HCT116 (cell line): ENCODE data around the gene WT1. TPM values are rescaled to one million over a fixed set of nuclear protein-coding genes. Genes with fewer than 3 reads are reported as not detected.

ENCODE experiments used
- ATAC-seq: fragments of 200-7000 bp; cut with Tn5 transposase; 2 replicates; pipeline ENCODE4 v1.9.1; 2020; ENCODE audit warnings: mild to moderate bottlenecking, moderate library complexity
- BruUV-seq: library from RNA; stranded (reverse); fragments of 400-500 nt; replicated peaks from 2 replicates; lab custom pipeline; 2021; lab: Mats Ljungman, UMichigan
- CTCF ChIA-PET: fragments of 300-600 bp; sonication (Branson Sonifier 250); formaldehyde crosslinking; loops from one replicate; lab custom pipeline; 2021; ENCODE audit warnings: antibody characterized with exemption; lab: Charles Lee
- POLR2A ChIA-PET: fragments of 300-600, 350-600 bp; sonication (Branson Sonifier 250); formaldehyde crosslinking; loops from one replicate; lab custom pipeline; 2021; ENCODE audit warnings: antibody characterized with exemption; lab: Charles Lee
- RAD21 ChIA-PET, 2 experiments: fragments of 300-600 bp; sonication (Branson Sonifier 250); formaldehyde crosslinking; loops; one replicate each; lab custom pipeline; 2023; ENCODE audit warnings: low total read pairs in 2 of 2; ENCODE audit not compliant: uncharacterized antibody in 2 of 2, unreplicated experiment in 2 of 2, low non-redundant PET in 1 of 2; lab: Charles Lee
- DNase-seq: peaks from one replicate; pipeline ENCODE4 v3.0.0-alpha.2; 2010; ENCODE audit warnings: low read depth, low spot score
- H2AFZ ChIP-seq: fragments of 200-600 bp; shearing (Covaris generic), sonication (generic); 2 replicates; pipeline ENCODE4 v1.6.1; 2017; ENCODE audit warnings: low read depth, mixed run types, mixed read lengths, antibody characterized with exemption, low read length; ENCODE audit not compliant: poor library complexity, severe bottlenecking
- H3K27ac ChIP-seq: 2 replicates; pipeline ENCODE4 v1.5.1; 2012; ENCODE audit warnings: low read depth, low read length
- H3K27me3 ChIP-seq: fragments of 200-600 bp; sonication (generic); 2 replicates; pipeline ENCODE4 v1.6.1; 2016; ENCODE audit warnings: mixed run types, low read length, mixed read lengths; ENCODE audit not compliant: insufficient read depth
- H3K36me3 ChIP-seq, 2 experiments: fragments of 200-500 bp in 1 of 2; fragments of 200-600 bp in 1 of 2; sonication (Bioruptor generic) in 1 of 2; sonication (generic) in 1 of 2; 2 replicates each; pipeline versions ENCODE4 v1.5.1 to v1.6.1; 2014 to 2016; ENCODE audit warnings: low read length in 2 of 2, inconsistent platforms in 1 of 2, mixed read lengths in 1 of 2, mixed run types in 1 of 2; ENCODE audit not compliant: insufficient read depth in 2 of 2, control insufficient read depth in 1 of 2
- H3K4me1 ChIP-seq, 2 experiments: fragments of 200-600 bp in 1 of 2; sonication (generic) in 1 of 2; 2 replicates each; pipeline versions ENCODE4 v1.5.1 to v1.6.1; 2012 to 2017; ENCODE audit warnings: low read length in 2 of 2, inconsistent platforms in 1 of 2, mild to moderate bottlenecking in 1 of 2, mixed read lengths in 1 of 2, mixed run types in 1 of 2, moderate library complexity in 1 of 2; ENCODE audit not compliant: insufficient read depth in 2 of 2, control insufficient read depth in 1 of 2
- H3K4me2 ChIP-seq: fragments of 200-600 bp; sonication (generic); 2 replicates; pipeline ENCODE4 v1.6.1; 2017; ENCODE audit warnings: mixed run types, low read length, mixed read lengths
- H3K4me3 ChIP-seq, 2 experiments: fragments of 200-600 bp in 1 of 2; sonication (generic) in 1 of 2; replicated peaks in 1 of 2; 2 replicates each; pipeline ENCODE4 v1.5.1; 2011 to 2016; ENCODE audit warnings: low read length in 2 of 2, control low read depth in 1 of 2, low read depth in 1 of 2, mild to moderate bottlenecking in 1 of 2, mixed read lengths in 1 of 2, mixed run types in 1 of 2
- H3K79me2 ChIP-seq: fragments of 200-600 bp; sonication (generic); 2 replicates; pipeline ENCODE4 v1.6.1; 2017; ENCODE audit warnings: mild to moderate bottlenecking, mixed run types, low read length, moderate library complexity, mixed read lengths; ENCODE audit not compliant: insufficient read depth
- H3K9ac ChIP-seq: fragments of 200-600 bp; sonication (generic); 2 replicates; pipeline ENCODE4 v1.6.1; 2016; ENCODE audit warnings: low read length, mixed read lengths
- H3K9me2 ChIP-seq: fragments of 200-600 bp; sonication (generic), shearing (Covaris generic); 2 replicates; pipeline ENCODE4 v1.6.1; 2017; ENCODE audit warnings: mixed run types, mild to moderate bottlenecking, moderate library complexity; ENCODE audit not compliant: insufficient read depth
- H3K9me3 ChIP-seq, 2 experiments: fragments of 200-500 bp in 1 of 2; fragments of 200-600 bp in 1 of 2; sonication (Bioruptor generic) in 1 of 2; sonication (generic) in 1 of 2; 2 replicates each; pipeline ENCODE4 v1.6.1; 2014 to 2017; ENCODE audit warnings: low read length in 2 of 2, mixed read lengths in 2 of 2, inconsistent platforms in 1 of 2, low read depth in 1 of 2, mild to moderate bottlenecking in 1 of 2, mixed run types in 1 of 2, moderate library complexity in 1 of 2; ENCODE audit not compliant: control insufficient read depth in 1 of 2, insufficient read depth in 1 of 2
- H4K20me1 ChIP-seq: fragments of 200-600 bp; sonication (generic), shearing (Covaris generic); 2 replicates; pipeline ENCODE4 v1.6.1; 2017; ENCODE audit warnings: mixed run types, mild to moderate bottlenecking, moderate library complexity; ENCODE audit not compliant: insufficient read depth
- ATF3 ChIP-seq: IDR thresholded peaks from 2 replicates; pipeline ENCODE4 v1.6.1; 2012
- CBX3 ChIP-seq: IDR thresholded peaks from 2 replicates; pipeline ENCODE4 v1.6.1; 2012; ENCODE audit warnings: low read depth
- CEBPB ChIP-seq: IDR thresholded peaks from 2 replicates; pipeline ENCODE4 v1.6.1; 2012; ENCODE audit warnings: low read depth
- CTCF ChIP-seq, 3 experiments: fragments of 200-600 bp in 1 of 3; sonication (generic) in 1 of 3; IDR thresholded peaks in 2 of 3; conservative IDR thresholded peaks in 1 of 3; 2 replicates each; pipeline ENCODE4 v1.5.1; 2012 to 2017; ENCODE audit warnings: low read depth in 2 of 3, low read length in 2 of 3, antibody characterized with exemption in 1 of 3, borderline replicate concordance in 1 of 3, control low read depth in 1 of 3, mild to moderate bottlenecking in 1 of 3, mixed read lengths in 1 of 3, mixed run types in 1 of 3, moderate library complexity in 1 of 3; ENCODE audit not compliant: insufficient read depth in 1 of 3
- EZH2 ChIP-seq: fragments of 200-600 bp; sonication (generic); IDR thresholded peaks from 2 replicates; pipeline ENCODE4 v1.6.1; 2017; ENCODE audit warnings: antibody characterized with exemption, mixed run types
- EZH2phosphoT487 ChIP-seq: fragments of 200-600 bp; IDR thresholded peaks from 2 replicates; pipeline ENCODE4 v1.6.1; 2018; ENCODE audit warnings: antibody characterized with exemption, borderline replicate concordance
- RAD21 ChIP-seq: IDR thresholded peaks from 2 replicates; pipeline ENCODE4 v1.6.1; 2012; ENCODE audit warnings: low read depth, mild to moderate bottlenecking
- SIN3A ChIP-seq: IDR thresholded peaks from 2 replicates; pipeline ENCODE4 v1.6.1; 2012; ENCODE audit warnings: low read depth
- SP1 ChIP-seq: IDR thresholded peaks from 2 replicates; pipeline ENCODE4 v1.6.1; 2012; ENCODE audit warnings: low read depth
- YY1 ChIP-seq: IDR thresholded peaks from 2 replicates; pipeline ENCODE4 v1.6.1; 2011; ENCODE audit warnings: low read length, low read depth, moderate library complexity, mild to moderate bottlenecking; ENCODE audit not compliant: insufficient replicate concordance; ENCODE audit errors: extremely low read depth
- ZFX ChIP-seq: fragments of 450-650 bp; IDR thresholded peaks from 2 replicates; pipeline ENCODE4 v1.6.1; 2017
- intact Hi-C: fragments of 100-400 bp; cut with micrococcal nuclease; formaldehyde crosslinking; loops from 2 replicates; pipeline ENCODE4 v1.10.0; 2022
- total RNA-seq: library from RNA; stranded (reverse); gene quantifications from one replicate; pipeline ENCODE4 v1.2.1, GENCODE V29; 2021; ENCODE audit not compliant: unreplicated experiment

Gene WT1
- total RNA-seq, 1 experiment from 2014 or later, result 0.07 TPM

- no peak for ATAC-seq
- Histone ChIP-seq H3K9me3 (no peaks in the 10 kb centered on the region), H3K9me2 (no peaks in the 10 kb centered on the region), H3K27me3 (peaks cover 39% of the 10 kb centered on the region)
- CTCF ChIA-PET, result no interaction called here
- TF ChIP-seq CBX3, result no peak
- TF ChIP-seq EZH2phosphoT487, result no peak
- TF ChIP-seq YY1, result no peak
- no peak for TF ChIP-seq SIN3A
- no peak for TF ChIP-seq SP1
- no peak for TF ChIP-seq CTCF (IDR thresholded peaks at IDR 0.05 in 2 of 3, conservative IDR thresholded peaks at IDR 0.05 in 1 of 3; ENCODE audit: borderline replicate concordance in 1 of 3, insufficient read depth in 1 of 3, low read depth in 2 of 3, low read length in 2 of 3)
- no peak for TF ChIP-seq RAD21
- TF ChIP-seq EZH2, result no peak
- TF ChIP-seq CEBPB, result no peak
- no peak for TF ChIP-seq ATF3
- no peak for TF ChIP-seq ZFX
- TF ChIP-seq, all 23 proteins: peak for 0
- no peaks in the 10 kb centered on the region for H3K36me3 ChIP-seq
- intact Hi-C loops, result no loop called here
- no peak overlapping the region for H2AFZ ChIP-seq
- H3K9ac ChIP-seq, result no peak overlapping the region
- no TSS peak for BruUV-seq
- no peaks in the 10 kb centered on the region for H3K4me1 ChIP-seq
- DNase-seq, result no peak
- no peak overlapping the region for H3K4me2 ChIP-seq
- no peaks in the 10 kb centered on the region for H4K20me1 ChIP-seq
- H3K79me2 ChIP-seq, result no peaks in the 10 kb centered on the region
- ChIA-PET POLR2A (no interaction called here), RAD21 (no interaction called here)
- H3K27ac ChIP-seq, result no peak overlapping the region
- no peak overlapping the region for H3K4me3 ChIP-seq
These were observed 19.0 kb downstream of the WT1 start for GRCh38 chr11:32416301-32416700.
